ENCODE data around the gene IL9. TPM values are rescaled to one million over a fixed set of nuclear protein-coding genes. Genes with fewer than 3 reads are reported as not detected.

IL9 gene
- total RNA-seq, 1 experiment from 2014 or later = not detected

DNA sequence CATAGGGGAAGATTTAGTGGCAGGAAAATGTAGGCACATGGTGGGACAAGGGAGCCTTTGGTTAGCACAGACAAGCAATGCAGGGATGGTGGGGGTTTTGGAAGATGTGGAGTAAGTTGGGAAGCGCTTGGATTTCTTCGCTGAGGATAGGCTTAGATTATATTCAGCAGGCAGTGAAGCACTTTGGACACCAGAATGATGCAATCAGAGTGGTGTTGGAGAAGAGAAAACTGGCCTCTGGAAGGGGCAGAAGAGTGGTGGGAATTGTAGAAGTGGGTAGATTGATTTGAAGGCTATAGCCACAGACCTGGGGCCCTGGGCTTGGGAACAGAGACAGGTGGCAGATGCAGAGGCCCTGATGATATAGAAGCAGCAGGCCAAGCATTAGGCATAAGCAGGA lies 32.9 kb downstream of the IL9 start:
- TF ChIP-seq EZH2 (IDR thresholded peaks at IDR 0.05; ENCODE audit: low read depth) = no peak
- TF ChIP-seq, protein P1, sequence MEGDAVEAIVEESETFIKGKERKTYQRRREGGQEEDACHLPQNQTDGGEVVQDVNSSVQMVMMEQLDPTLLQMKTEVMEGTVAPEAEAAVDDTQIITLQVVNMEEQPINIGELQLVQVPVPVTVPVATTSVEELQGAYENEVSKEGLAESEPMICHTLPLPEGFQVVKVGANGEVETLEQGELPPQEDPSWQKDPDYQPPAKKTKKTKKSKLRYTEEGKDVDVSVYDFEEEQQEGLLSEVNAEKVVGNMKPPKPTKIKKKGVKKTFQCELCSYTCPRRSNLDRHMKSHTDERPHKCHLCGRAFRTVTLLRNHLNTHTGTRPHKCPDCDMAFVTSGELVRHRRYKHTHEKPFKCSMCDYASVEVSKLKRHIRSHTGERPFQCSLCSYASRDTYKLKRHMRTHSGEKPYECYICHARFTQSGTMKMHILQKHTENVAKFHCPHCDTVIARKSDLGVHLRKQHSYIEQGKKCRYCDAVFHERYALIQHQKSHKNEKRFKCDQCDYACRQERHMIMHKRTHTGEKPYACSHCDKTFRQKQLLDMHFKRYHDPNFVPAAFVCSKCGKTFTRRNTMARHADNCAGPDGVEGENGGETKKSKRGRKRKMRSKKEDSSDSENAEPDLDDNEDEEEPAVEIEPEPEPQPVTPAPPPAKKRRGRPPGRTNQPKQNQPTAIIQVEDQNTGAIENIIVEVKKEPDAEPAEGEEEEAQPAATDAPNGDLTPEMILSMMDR (conservative IDR thresholded peaks at IDR 0.05) = no peak
- Histone ChIP-seq H3K27me3 (ENCODE audit: insufficient read depth, low read depth) (peaks cover 58% of the 10 kb centered on the region), H3K4me1 (replicated peaks; ENCODE audit: insufficient read depth) (no peaks in the 10 kb centered on the region), H3F3A (ENCODE audit: insufficient read depth, low read depth) (no peaks in the 10 kb centered on the region), H3K9me2 (ENCODE audit: insufficient read depth) (no peaks in the 10 kb centered on the region), H3K27ac (no peak overlapping the region), H3K79me2 (ENCODE audit: low read depth) (no peaks in the 10 kb centered on the region), H4K20me1 (ENCODE audit: insufficient read depth) (no peaks in the 10 kb centered on the region), H3K4me2 (no peak overlapping the region), H3K4me3 (no peak overlapping the region), H3K36me3 (ENCODE audit: low read depth) (no peaks in the 10 kb centered on the region), H2AFZ (no peak overlapping the region), H3K9me3 (ENCODE audit: insufficient read depth, low read depth) (no peaks in the 10 kb centered on the region)
- no TSS peak for BruUV-seq (replicated peaks)
- POLR2A ChIA-PET (ENCODE audit: unreplicated experiment) = no interaction called here
- intact Hi-C loops (cut with micrococcal nuclease; ENCODE audit: unreplicated experiment) = no loop called here
- CTCF ChIA-PET = no interaction called here
- DNase-seq = no peak

DNA sequence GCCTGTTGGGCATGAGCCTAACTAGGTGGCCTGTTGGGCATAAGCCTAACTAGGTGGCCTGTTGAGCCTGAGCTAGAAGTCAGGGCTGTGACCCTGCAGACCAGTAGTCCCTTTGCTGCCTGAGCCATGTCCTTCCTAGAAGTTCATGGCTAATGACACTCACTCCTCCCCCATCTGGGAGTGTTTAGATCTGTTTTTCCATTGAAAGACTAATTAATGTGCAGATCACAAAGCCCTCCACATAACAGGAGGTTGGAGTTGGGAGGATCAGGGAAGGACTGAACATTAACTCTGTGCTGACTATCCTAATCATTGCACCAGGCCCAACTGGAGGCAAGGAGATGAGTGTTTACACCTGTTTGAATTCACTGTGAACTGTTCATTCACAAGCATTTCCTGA lies 33.6 kb downstream of the IL9 start:
- Histone ChIP-seq H3F3A (ENCODE audit: insufficient read depth, low read depth) (no peaks in the 10 kb centered on the region), H3K27me3 (ENCODE audit: insufficient read depth, low read depth) (peaks cover 58% of the 10 kb centered on the region), H3K27ac (no peak overlapping the region), H4K20me1 (ENCODE audit: insufficient read depth) (no peaks in the 10 kb centered on the region), H3K9me2 (ENCODE audit: insufficient read depth) (no peaks in the 10 kb centered on the region), H3K4me2 (no peak overlapping the region), H3K4me1 (replicated peaks; ENCODE audit: insufficient read depth) (no peaks in the 10 kb centered on the region), H3K9me3 (ENCODE audit: insufficient read depth, low read depth) (no peaks in the 10 kb centered on the region), H2AFZ (no peak overlapping the region), H3K79me2 (ENCODE audit: low read depth) (no peaks in the 10 kb centered on the region), H3K36me3 (ENCODE audit: low read depth) (no peaks in the 10 kb centered on the region), H3K4me3 (no peak overlapping the region)
- ChIA-PET POLR2A (ENCODE audit: unreplicated experiment) (no interaction called here), CTCF (no interaction called here)
- intact Hi-C loops (cut with micrococcal nuclease; ENCODE audit: unreplicated experiment) = no loop called here
- no TSS peak for BruUV-seq (replicated peaks)
- DNase-seq = no peak
- TF ChIP-seq, protein P1 (conservative IDR thresholded peaks at IDR 0.05) = no peak
- TF ChIP-seq EZH2 (IDR thresholded peaks at IDR 0.05; ENCODE audit: low read depth) = no peak

DNA sequence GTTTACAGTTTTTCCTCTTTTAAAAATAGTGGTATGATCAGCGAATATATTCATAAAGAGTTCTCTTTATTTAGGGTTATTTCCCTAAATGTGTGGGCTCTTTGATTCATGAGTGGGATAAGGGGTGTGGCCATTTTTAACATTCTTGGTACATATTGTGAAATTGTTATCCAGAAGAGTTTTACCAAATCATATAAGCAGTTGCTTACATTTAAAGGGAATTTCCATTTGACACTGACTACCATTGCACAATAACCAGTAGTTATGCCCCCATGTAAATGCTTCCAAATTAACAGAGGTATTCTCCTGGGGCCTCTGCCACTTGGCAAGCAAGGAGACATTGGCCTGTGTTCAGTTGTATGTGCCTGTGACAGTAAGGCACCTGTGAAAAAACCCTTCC lies 34.0 kb downstream of the IL9 start:
- Histone ChIP-seq H3K27ac (no peak overlapping the region), H3K36me3 (ENCODE audit: low read depth) (no peaks in the 10 kb centered on the region), H3F3A (ENCODE audit: insufficient read depth, low read depth) (no peaks in the 10 kb centered on the region), H3K4me1 (replicated peaks; ENCODE audit: insufficient read depth) (no peaks in the 10 kb centered on the region), H3K27me3 (ENCODE audit: insufficient read depth, low read depth) (peaks cover 59% of the 10 kb centered on the region), H3K9me3 (ENCODE audit: insufficient read depth, low read depth) (no peaks in the 10 kb centered on the region), H3K79me2 (ENCODE audit: low read depth) (no peaks in the 10 kb centered on the region), H2AFZ (no peak overlapping the region), H4K20me1 (ENCODE audit: insufficient read depth) (no peaks in the 10 kb centered on the region), H3K9me2 (ENCODE audit: insufficient read depth) (no peaks in the 10 kb centered on the region), H3K4me3 (no peak overlapping the region), H3K4me2 (no peak overlapping the region)
- DNase-seq = no peak
- no TSS peak for BruUV-seq (replicated peaks)
- TF ChIP-seq EZH2 (IDR thresholded peaks at IDR 0.05; ENCODE audit: low read depth) = no peak
- TF ChIP-seq, protein P1 (conservative IDR thresholded peaks at IDR 0.05) = no peak
- CTCF ChIA-PET = no interaction called here
- POLR2A ChIA-PET (ENCODE audit: unreplicated experiment) = no interaction called here
- intact Hi-C loops (cut with micrococcal nuclease; ENCODE audit: unreplicated experiment) = no loop called here
